MCF 10A (cell line): ENCODE measurements around the gene EPHA8. TPM values are rescaled to one million over a fixed set of nuclear protein-coding genes. Genes with fewer than 3 reads are reported as not detected.

Experiments used
- Bru-seq: library from RNA; stranded (reverse); fragments of 400-500 nt; gene quantifications from one replicate; lab custom pipeline; 2021; lab: Mats Ljungman, UMichigan
- BruChase-seq, 2 experiments: library from RNA; stranded (reverse); fragments of 400-500 nt; gene quantifications; one replicate each; lab custom pipeline; 2021; lab: Mats Ljungman, UMichigan
- BruUV-seq: library from RNA; stranded (reverse); fragments of 400-500 nt; replicated peaks from 2 replicates; lab custom pipeline; 2021; lab: Mats Ljungman, UMichigan
- CTCF ChIA-PET: fragments of 300-600 bp; sonication (Branson Sonifier 250); formaldehyde crosslinking; extraction: SDS; loops from one replicate; lab custom pipeline; 2021; ENCODE audit warnings: antibody characterized with exemption, inconsistent platforms; lab: Yijun Ruan, JAX
- POLR2A ChIA-PET: fragments of 300-600, 350-650 bp; sonication (Branson Sonifier 250); formaldehyde crosslinking; extraction: SDS; loops from one replicate; lab custom pipeline; 2020; ENCODE audit warnings: antibody characterized with exemption, inconsistent platforms; lab: Yijun Ruan, JAX
- DNase-seq: peaks from one replicate; pipeline ENCODE4 v3.0.0-alpha.2; 2018; ENCODE audit not compliant: unreplicated experiment
- H3K27ac Mint-ChIP-seq: one replicate; pipeline ENCODE4 v1.8.0; 2022; ENCODE audit warnings: mild to moderate bottlenecking, low read depth, mixed read lengths; ENCODE audit not compliant: unreplicated experiment
- H3K27me3 Mint-ChIP-seq: one replicate; pipeline ENCODE4 v1.8.0; 2022; ENCODE audit warnings: mixed read lengths; ENCODE audit not compliant: insufficient read depth, unreplicated experiment
- H3K36me3 Mint-ChIP-seq: one replicate; pipeline ENCODE4 v1.8.0; 2022; ENCODE audit warnings: mild to moderate bottlenecking, moderate library complexity, mixed read lengths; ENCODE audit not compliant: insufficient read depth, unreplicated experiment
- H3K4me1 Mint-ChIP-seq: one replicate; pipeline ENCODE4 v1.8.0; 2022; ENCODE audit warnings: mixed read lengths; ENCODE audit not compliant: insufficient read depth, unreplicated experiment
- H3K4me3 Mint-ChIP-seq: one replicate; pipeline ENCODE4 v1.8.0; 2022; ENCODE audit warnings: mild to moderate bottlenecking, moderate library complexity, mixed read lengths; ENCODE audit not compliant: unreplicated experiment
- H3K9me3 Mint-ChIP-seq: one replicate; pipeline ENCODE4 v1.8.0; 2022; ENCODE audit warnings: mixed read lengths; ENCODE audit not compliant: unreplicated experiment
- CTCF ChIP-seq: fragments of 200-600 bp; IDR thresholded peaks from one replicate; pipeline ENCODE4 v1.8.0; 2022; ENCODE audit warnings: antibody characterized with exemption, mild to moderate bottlenecking; ENCODE audit not compliant: unreplicated experiment
- intact Hi-C: fragments of 100-400 bp; cut with micrococcal nuclease; formaldehyde crosslinking; loops from 2 replicates; pipeline ENCODE4 v1.14.1; 2022
- long read RNA-seq: library from polyadenylated mRNA; stranded (forward); transcript quantifications from one replicate; pipeline ENCODE4 v2.0.0, GENCODE V29; 2022
- total RNA-seq: library from RNA; stranded (reverse); gene quantifications from 2 replicates; pipeline ENCODE4 v1.2.3, GENCODE V29; 2022

Gene EPHA8
- total RNA-seq = not detected in 2 replicates
- percentile 3 among the genes with signal in this experiment for Bru-seq, nascent RNA
- BruChase-seq, experiment 1, labeled RNA remaining after a 6-hour chase = percentile 29 among the genes with signal in this experiment
- percentile 5 among the genes with signal in this experiment for BruChase-seq, experiment 2, labeled RNA remaining after a 2-hour chase
- long read RNA-seq = 0 reads

DNA sequence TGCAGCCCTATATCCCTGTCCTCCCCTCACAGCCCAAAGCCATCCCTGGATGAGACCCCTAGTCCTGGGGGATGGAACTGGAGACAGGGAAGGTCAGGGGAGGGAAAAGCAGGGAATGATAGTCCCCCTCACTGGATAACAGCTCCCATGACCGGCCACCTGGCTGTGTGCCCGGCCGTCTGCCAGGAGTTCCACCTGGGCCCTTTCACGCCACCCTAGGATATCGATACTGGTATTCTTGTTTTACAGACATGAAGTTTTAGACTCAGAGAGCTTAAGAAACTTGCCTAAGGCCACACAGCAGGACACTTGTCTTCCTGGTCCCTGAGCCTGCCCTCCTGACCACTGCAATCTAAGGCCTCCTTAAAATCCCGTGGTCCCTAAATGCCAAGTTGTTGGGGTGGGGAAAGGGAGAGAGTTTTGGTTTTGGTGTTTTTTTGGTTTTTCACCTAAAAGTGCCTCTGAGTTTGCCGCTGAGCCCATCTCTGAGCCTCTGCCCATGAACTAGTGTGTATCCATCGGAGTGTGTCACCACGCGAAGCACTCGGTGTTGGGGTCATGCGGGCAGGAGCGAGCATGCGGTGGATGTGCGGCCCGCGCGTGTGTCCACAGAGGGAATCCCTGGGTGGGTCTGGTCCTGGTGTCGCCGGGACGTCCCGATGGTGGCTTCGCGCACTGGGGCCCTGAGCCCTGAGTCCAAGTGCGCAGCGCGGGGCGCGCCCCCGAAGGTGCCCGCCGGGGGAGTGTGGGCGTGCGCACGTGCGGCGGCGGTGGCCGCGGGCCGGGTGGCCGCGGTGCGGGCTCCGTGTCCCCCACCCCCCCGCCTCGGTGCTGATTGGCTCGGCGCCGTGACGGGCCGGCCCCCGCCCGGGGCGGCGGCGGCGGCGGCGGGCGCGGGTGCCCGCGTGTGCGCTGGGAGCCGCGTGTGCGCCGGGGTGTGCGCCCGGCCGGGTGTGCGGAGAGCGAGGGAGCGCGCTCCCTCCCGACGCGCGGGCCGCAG, at the start of gene EPHA8:
Gene EPHA8, plus strand, starts transcription at position 906 of the 1,000 bp plus-strand sequence. CDS start 147 bp downstream, outside the sequence.
- peaks cover 64% of the 10 kb centered on the region for H3K27me3 Mint-ChIP-seq
- no peak within 1 kb of the TSS for H3K4me3 Mint-ChIP-seq
- no peaks in the 10 kb centered on the region for H3K4me1 Mint-ChIP-seq
- no peak for DNase-seq
- ChIA-PET POLR2A (no interaction called here), CTCF (interaction anchor here (0.5 to 0.7 kb wide), 4 partner anchors 107 to 1194 kb away, joined by 3 to 4 read pairs (median 3); no protein-coding TSS in a partner anchor)
- H3K27ac Mint-ChIP-seq = no peak within 1 kb of the TSS
- no peak for TF ChIP-seq CTCF
- intact Hi-C loops = no loop called here
- peaks cover 6% of the 10 kb centered on the region for H3K36me3 Mint-ChIP-seq
- no peaks in the 10 kb centered on the region for H3K9me3 Mint-ChIP-seq
- no TSS peak for BruUV-seq

DNA sequence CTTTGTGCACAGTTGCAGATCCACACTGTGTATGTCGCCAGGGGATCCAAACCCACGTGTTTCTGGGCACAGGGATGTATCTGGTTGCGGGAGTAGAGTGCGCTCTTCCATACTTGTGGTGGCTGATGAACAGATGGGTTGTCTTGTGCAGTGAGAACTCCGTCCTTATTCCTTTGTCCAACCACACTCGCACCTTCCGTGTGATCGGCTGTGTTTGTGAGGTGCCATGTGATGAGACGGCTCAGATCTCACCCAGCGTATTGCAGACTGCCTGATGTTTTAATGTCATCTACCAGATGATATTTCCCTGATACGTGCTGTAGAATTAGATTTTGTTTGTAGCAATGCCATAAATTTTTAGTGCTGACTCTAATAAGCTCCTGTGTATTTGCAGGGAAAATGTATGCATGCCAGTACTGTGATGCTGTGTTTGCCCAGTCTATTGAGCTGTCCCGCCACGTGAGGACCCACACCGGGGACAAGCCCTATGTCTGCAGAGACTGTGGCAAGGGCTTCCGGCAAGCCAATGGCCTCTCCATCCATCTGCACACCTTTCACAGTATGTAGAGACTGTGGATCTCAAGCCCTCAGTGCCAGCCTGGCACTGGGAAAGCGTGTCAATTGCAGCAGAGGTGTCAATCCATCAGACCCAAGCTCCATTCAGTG, 46.2 kb upstream of the EPHA8 start:
- Mint-ChIP-seq H3K27me3 (no peaks in the 10 kb centered on the region), H3K4me1 (no peaks in the 10 kb centered on the region), H3K9me3 (no peaks in the 10 kb centered on the region), H3K36me3 (peaks cover 61% of the 10 kb centered on the region), H3K4me3 (no peak overlapping the region), H3K27ac (no peak overlapping the region)
- intact Hi-C loops = no loop called here
- TF ChIP-seq CTCF = no peak
- ChIA-PET CTCF (no interaction called here), POLR2A (no interaction called here)
- no TSS peak for BruUV-seq
- no peak for DNase-seq

DNA sequence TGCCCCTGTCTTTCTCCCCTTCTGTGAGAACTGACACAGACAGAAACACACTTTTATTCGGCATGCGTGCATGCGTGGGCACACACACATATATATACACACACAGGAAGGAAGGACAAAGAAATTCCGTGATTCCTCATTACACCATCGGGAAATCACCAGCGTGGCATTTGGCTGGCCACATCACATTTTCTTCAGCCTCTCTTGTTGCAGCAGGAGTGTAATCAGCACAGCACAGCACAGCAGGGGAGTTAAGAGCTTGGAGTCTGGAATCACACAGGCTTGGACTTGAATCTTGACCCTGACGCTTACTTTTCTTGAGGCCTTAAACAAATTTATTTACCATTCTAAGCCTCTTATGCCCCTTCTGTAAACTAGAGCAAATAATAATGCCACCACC, 45.3 kb upstream of the EPHA8 start:
- intact Hi-C loops = no loop called here
- peaks cover 64% of the 10 kb centered on the region for H3K36me3 Mint-ChIP-seq
- ChIA-PET POLR2A (no interaction called here), CTCF (interaction anchor here (0.6 kb wide), 1 partner anchor 93 kb away, joined by 3 read pairs; no protein-coding TSS in a partner anchor)
- no peaks in the 10 kb centered on the region for H3K9me3 Mint-ChIP-seq
- no peak for DNase-seq
- no peak for TF ChIP-seq CTCF
- H3K27ac Mint-ChIP-seq = no peak overlapping the region
- no TSS peak for BruUV-seq
- H3K4me3 Mint-ChIP-seq = no peak overlapping the region
- no peaks in the 10 kb centered on the region for H3K27me3 Mint-ChIP-seq
- H3K4me1 Mint-ChIP-seq = no peaks in the 10 kb centered on the region

DNA sequence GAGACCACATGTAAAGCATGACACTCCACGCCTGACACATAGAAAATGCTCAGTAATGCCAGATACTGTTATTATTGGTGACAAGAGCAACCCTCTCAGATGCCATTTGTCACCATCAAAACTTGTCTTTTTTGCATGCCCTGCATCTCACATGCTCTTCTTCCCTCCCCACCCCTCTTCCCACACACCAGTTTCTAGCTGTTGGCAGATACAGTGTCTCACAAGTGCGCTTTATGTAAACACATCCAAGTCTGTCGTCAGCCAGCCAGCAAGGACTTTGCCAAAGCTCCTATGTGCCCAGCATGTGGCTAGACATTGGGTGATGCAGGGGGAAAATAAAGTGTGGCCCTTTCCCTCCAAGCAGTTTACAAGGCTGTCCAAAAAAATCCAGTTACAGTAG, 44.9 kb upstream of the EPHA8 start:
- H3K36me3 Mint-ChIP-seq = peaks cover 65% of the 10 kb centered on the region

More for the DNA sequence above, 44.9 kb upstream of the EPHA8 start:
- BruUV-seq = no TSS peak
- intact Hi-C loops = no loop called here
- POLR2A ChIA-PET = no interaction called here
- Mint-ChIP-seq H3K27me3 (no peaks in the 10 kb centered on the region), H3K4me3 (no peak overlapping the region), H3K9me3 (no peaks in the 10 kb centered on the region), H3K4me1 (no peaks in the 10 kb centered on the region), H3K27ac (no peak overlapping the region)
- no peak for TF ChIP-seq CTCF
- no peak for DNase-seq
- CTCF ChIA-PET = no interaction called here
